Measurements from ENCODE around the gene RWDD4.

The RWDD4 gene

GRCh38 chr4:183601381-183601780, 57.6 kb downstream of the RWDD4 start:
- no peak for FAIRE-seq

GRCh38 chr4:183600189-183600685, 58.7 kb downstream of the RWDD4 start:
- FAIRE-seq: no peak

More at GRCh38 chr4:183601381-183601780, 57.6 kb downstream of the RWDD4 start:
- no peak for DNase-seq (ENCODE audit: low spot score)

GRCh38 chr4:183599690-183600089, 59.3 kb downstream of the RWDD4 start:
- no peak for DNase-seq (ENCODE audit: low spot score)
- no peak for FAIRE-seq

More at GRCh38 chr4:183600189-183600685, 58.7 kb downstream of the RWDD4 start:
- no peak for DNase-seq (ENCODE audit: low spot score)

- DNase-seq (ENCODE audit: low spot score): no peak
- no peak for FAIRE-seq
Measured at GRCh38 chr4:183599284-183599683, 59.7 kb downstream of the RWDD4 start.

GRCh38 chr4:183596067-183596757, 62.8 kb downstream of the RWDD4 start:
- no peak for FAIRE-seq
- no peak for DNase-seq (ENCODE audit: low spot score)

GRCh38 chr4:183594823-183595222, 64.2 kb downstream of the RWDD4 start:
- no peak for FAIRE-seq
- DNase-seq (ENCODE audit: low spot score): no peak

GRCh38 chr4:183591301-183591700, 67.7 kb downstream of the RWDD4 start:
- FAIRE-seq: no peak
- no peak for DNase-seq (ENCODE audit: low spot score)

Measured in RCC 7860 (cell line).